ENCODE results near the gene CNTN1. TPM values are rescaled to one million over a fixed set of nuclear protein-coding genes. Genes with fewer than 3 reads are reported as not detected.

CNTN1 gene
- total and polyA plus RNA-seq, 2 of the 13 experiments (the other 11 are each of a cell fraction or from before 2014, with no cell fraction given): 0.01 to 0.07 TPM

GRCh38 chr12:41023836-41024235, 331.6 kb downstream of the CNTN1 start:
- FAIRE-seq (no peak), ATAC-seq (no peak), DNase-seq (ENCODE audit: low spot score) (no peak)
- Histone ChIP-seq H3K79me2 (ENCODE audit: insufficient read depth, low read length) (no peaks in the 10 kb centered on the region), H4K20me1 (ENCODE audit: insufficient read depth, low read length) (no peaks in the 10 kb centered on the region), H3K9me3 (ENCODE audit: low read length) (no peaks in the 10 kb centered on the region), H3K4me1 (ENCODE audit: insufficient read depth, low read length) (no peaks in the 10 kb centered on the region), H3K36me3 (replicated peaks in 1 of 2; ENCODE audit: control insufficient read depth in 1 of 2, insufficient read depth in 2 of 2, low read length in 2 of 2) (no peaks in the 10 kb centered on the region), H3K9ac (ENCODE audit: insufficient read depth, low read depth, low read length) (no peak overlapping the region), H3K4me2 (ENCODE audit: low read depth, low read length) (no peak overlapping the region), H3K27ac (ENCODE audit: extremely low read length, insufficient read depth, low read length) (no peak overlapping the region), H3K4me3 (replicated peaks in 1 of 3; ENCODE audit: insufficient read depth in 1 of 3, low read depth in 2 of 3, low read length in 3 of 3) (no peak overlapping the region), H3K27me3 (ENCODE audit: control insufficient read depth in 1 of 2, insufficient read depth in 2 of 2, low read length in 2 of 2) (no peaks in the 10 kb centered on the region; a peak in 1 of 5 replicates), H2AFZ (ENCODE audit: low read length) (no peak overlapping the region)
- TF ChIP-seq DDIT3 (CRISPR knock-in tag; IDR thresholded peaks at IDR 0.05): no peak
- TF ChIP-seq, protein P1, sequence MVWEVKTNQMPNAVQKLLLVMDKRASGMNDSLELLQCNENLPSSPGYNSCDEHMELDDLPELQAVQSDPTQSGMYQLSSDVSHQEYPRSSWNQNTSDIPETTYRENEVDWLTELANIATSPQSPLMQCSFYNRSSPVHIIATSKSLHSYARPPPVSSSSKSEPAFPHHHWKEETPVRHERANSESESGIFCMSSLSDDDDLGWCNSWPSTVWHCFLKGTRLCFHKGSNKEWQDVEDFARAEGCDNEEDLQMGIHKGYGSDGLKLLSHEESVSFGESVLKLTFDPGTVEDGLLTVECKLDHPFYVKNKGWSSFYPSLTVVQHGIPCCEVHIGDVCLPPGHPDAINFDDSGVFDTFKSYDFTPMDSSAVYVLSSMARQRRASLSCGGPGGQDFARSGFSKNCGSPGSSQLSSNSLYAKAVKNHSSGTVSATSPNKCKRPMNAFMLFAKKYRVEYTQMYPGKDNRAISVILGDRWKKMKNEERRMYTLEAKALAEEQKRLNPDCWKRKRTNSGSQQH (CRISPR knock-in tag; IDR thresholded peaks at IDR 0.05; ENCODE audit: low read depth): no peak
- TF ChIP-seq, protein P2, sequence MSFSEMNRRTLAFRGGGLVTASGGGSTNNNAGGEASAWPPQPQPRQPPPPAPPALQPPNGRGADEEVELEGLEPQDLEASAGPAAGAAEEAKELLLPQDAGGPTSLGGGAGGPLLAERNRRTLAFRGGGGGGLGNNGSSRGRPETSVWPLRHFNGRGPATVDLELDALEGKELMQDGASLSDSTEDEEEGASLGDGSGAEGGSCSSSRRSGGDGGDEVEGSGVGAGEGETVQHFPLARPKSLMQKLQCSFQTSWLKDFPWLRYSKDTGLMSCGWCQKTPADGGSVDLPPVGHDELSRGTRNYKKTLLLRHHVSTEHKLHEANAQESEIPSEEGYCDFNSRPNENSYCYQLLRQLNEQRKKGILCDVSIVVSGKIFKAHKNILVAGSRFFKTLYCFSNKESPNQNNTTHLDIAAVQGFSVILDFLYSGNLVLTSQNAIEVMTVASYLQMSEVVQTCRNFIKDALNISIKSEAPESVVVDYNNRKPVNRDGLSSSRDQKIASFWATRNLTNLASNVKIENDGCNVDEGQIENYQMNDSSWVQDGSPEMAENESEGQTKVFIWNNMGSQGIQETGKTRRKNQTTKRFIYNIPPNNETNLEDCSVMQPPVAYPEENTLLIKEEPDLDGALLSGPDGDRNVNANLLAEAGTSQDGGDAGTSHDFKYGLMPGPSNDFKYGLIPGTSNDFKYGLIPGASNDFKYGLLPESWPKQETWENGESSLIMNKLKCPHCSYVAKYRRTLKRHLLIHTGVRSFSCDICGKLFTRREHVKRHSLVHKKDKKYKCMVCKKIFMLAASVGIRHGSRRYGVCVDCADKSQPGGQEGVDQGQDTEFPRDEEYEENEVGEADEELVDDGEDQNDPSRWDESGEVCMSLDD (CRISPR knock-in tag; IDR thresholded peaks at IDR 0.05; ENCODE audit: borderline replicate concordance): no peak
- TF ChIP-seq KDM5B (CRISPR knock-in tag; IDR thresholded peaks at IDR 0.05; ENCODE audit: borderline replicate concordance): no peak
- TF ChIP-seq CHD2 (IDR thresholded peaks at IDR 0.05; ENCODE audit: low read depth, low read length): no peak
- no peak for TF ChIP-seq ZNF296 (CRISPR knock-in tag; conservative IDR thresholded peaks at IDR 0.05)
- TF ChIP-seq KMT2B (CRISPR knock-in tag; IDR thresholded peaks at IDR 0.05): no peak
- TF ChIP-seq SIN3B (IDR thresholded peaks at IDR 0.05; ENCODE audit: low read length): no peak
- no peak for TF ChIP-seq ZNF75D (CRISPR knock-in tag; IDR thresholded peaks at IDR 0.05; ENCODE audit: borderline replicate concordance)
- WGBS (ENCODE audit: low lambda C conversion rate): 0% methylated on average over 1 of the region's 1 CpG
- in situ Hi-C loops (cut with HindIII; ENCODE audit: extremely low pct_ligation_motif_present, low pct_unique_long_range_greater_than_20kb) (no loop called here), intact Hi-C loops (cut with micrococcal nuclease; ENCODE audit: unreplicated experiment) (no loop called here)
- ChIA-PET POLR2A (no interaction called here), CTCF (ENCODE audit: low intra/inter-chr PET ratio, low total read pairs) (no interaction called here)
- BruUV-seq (replicated peaks): no TSS peak

Data from HepG2 (cell line).